Measurements from ENCODE around the gene KCNMB1.
"Not testable (repeated sequence)": the region's sequence is repeated elsewhere in the genome, so short reads cannot be mapped to it uniquely, and the experiment has no call there.

KCNMB1 gene

DNA sequence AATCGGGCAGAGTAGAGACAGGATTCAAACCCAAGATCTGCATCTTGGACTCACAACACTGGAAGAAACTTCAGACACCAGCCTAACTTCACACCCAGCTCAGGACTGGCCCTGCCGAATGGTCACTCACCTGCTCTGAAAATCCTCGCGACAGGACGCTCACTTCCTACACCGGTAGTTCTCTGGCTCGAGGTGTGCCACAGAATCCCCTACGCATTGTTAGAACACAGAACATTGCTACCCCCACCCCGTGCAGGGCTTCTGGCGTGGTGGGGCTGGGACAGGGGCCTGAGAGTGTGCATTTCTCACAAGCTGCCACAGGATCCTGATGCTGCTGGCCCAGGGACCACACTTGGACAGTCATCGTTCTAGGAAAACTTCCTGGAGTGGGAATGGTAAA lies 12.1 kb downstream of the KCNMB1 start:
- DNase-seq (ENCODE audit: low read depth in 2 of 2): no peak

GRCh38 chr5:170376526-170376925 lies 12.6 kb downstream of the KCNMB1 start:
- DNase-seq (ENCODE audit: low read depth in 2 of 2): not testable (repeated sequence)

DNA sequence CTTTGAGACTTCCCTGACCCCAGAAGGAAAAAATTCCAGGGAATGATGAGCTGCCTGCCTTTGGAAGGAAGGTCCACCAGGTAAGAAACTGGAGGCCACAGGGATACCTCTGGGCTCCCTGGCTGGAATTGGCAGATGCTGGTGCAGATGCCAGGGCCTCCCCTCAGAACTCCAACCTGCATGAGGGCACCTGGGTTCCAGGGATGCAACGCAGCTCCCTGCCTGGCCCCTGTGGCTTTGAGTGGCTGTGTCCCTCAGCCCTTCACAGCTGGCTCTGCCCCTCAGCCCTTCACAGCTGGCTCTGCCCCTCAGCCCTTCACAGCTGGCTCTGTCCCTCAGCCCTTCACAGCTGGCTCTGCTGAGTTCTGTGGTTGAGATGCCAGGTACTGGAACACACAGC lies 13.9 kb downstream of the KCNMB1 start:
- DNase-seq (ENCODE audit: low read depth in 2 of 2): no peak

DNA sequence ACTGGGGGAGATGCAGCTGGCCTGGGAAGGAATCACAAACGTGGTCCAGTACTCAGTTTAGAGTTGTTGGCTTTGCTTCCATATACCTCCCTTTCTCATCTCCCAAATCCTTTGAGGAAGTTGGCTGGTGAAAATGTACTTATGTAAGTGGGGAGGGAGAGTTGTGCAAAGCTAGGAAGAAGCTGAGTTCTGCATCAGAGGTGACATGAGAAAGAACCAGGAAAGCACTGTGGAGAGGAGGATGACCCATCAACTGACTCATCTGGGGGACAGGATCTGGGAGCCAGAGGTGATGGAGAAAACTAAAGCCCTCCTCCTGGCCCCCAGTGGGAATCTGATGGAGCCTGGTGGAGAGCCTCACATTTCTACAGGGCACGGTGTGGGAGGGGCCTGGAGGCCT lies 16.2 kb downstream of the KCNMB1 start:
- no peak for DNase-seq (ENCODE audit: low read depth in 2 of 2)

DNA sequence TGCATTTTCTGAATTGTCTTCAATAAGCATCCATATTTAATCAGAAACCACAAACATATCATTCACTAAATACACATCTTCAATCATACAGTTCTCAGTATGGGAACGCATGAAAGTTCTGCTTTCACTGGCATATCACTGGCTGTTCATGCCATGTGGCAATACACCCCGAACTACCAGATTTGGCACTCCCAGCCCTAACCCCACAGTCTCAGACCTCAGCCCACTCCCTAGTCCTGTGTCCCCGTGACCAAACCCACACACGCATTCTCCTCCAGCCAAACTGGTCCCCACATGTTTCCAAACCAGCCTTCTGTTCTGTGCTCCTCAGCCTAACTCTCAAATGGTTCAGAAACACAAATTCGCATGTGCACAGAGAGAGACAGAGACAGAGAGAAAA lies 20.6 kb downstream of the KCNMB1 start:
- DNase-seq (ENCODE audit: low read depth in 2 of 2): no peak

- no peak for DNase-seq (ENCODE audit: low read depth in 2 of 2)
Observed at GRCh38 chr5:170366276-170366675, 22.9 kb downstream of the KCNMB1 start.

DNA sequence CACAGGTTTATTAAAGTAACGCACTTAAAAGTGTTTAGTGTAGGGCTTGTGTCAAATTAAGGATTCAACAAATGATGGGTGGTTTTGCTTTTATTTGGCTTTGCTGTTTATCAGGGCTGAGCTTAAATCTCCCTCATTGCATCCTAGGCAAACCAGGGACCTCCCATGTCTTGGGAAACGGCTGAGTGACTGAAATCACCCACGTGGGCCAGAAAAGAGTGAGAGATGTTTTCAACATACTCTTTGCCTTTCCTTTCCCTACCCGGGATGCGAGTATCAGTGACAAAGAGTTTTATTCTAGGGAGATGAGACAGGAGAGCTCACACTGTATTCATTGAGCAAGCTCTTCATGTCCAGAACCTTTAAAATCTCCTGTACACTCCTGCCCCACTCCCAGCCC lies 23.3 kb downstream of the KCNMB1 start:
- no peak for DNase-seq (ENCODE audit: low read depth in 2 of 2)

DNA sequence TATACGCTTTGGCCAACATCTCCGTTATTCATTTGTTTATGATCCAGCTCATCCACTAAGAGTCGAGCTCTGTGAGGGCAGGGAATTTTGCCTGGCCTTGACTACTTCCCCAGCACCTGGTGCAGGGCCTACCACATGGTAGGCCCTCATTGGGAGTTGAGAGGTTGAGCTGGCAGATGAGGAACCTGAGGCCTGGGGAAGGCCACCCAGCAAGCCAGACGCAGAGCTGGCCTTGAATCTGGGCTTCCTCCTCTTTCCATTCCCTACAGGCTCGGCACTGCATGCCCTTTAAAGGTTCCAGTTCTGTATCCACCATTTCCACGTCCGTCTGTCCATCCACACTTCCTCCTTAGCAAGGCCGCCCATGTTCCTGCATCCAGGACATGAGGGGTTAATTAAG lies 24.2 kb downstream of the KCNMB1 start:
- no peak for DNase-seq (ENCODE audit: low read depth in 2 of 2)

DNA sequence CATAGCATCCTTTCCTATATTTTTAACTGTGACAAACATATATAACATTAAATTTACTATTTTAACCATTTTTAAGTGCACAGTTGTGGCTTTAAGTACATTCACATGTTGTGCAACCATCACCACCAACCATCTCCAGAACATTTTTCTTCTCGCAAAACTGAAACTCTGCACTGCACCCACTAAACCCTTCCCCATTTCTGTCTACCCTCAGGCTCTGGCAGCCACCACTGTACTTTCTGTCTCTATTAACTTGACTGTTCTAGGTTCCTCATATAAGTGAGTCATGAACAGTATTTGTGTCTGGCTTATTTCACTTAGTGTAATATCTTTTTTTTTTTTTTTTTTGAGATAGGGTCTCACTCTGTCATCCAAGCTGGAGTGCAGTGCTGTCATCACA lies 25.5 kb downstream of the KCNMB1 start:
- DNase-seq (ENCODE audit: low read depth in 2 of 2): no peak

DNA sequence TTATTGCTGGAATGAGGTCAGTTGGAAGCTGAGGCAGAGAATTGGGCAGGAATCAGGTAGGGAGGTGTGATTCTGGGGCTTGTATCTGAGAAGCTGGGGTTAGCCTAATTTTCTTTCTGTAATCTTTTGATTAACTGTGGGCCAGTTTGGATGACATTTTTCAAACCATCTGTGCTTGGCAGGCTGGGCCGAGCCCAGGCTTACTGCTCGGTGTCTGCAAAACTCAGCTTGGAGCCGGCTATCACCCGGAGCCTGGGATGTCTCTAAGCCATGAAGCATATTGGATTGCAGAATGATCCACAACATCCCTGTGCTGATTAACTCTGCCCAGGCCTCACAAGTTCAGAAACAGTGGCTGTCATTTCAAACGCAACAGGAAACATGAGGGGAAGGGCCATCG lies 26.5 kb downstream of the KCNMB1 start:
- DNase-seq (ENCODE audit: low read depth in 2 of 2): no peak

GRCh38 chr5:170362102-170362501 lies 27.1 kb downstream of the KCNMB1 start:
- no peak for DNase-seq (ENCODE audit: low read depth in 2 of 2)

GRCh38 chr5:170361616-170362015 lies 27.6 kb downstream of the KCNMB1 start:
- no peak for DNase-seq (ENCODE audit: low read depth in 2 of 2)

GRCh38 chr5:170361116-170361515 lies 28.1 kb downstream of the KCNMB1 start:
- DNase-seq (ENCODE audit: low read depth in 2 of 2): no peak

- DNase-seq (ENCODE audit: low read depth in 2 of 2): no peak
Observed at GRCh38 chr5:170360709-170361108, 28.5 kb downstream of the KCNMB1 start.

GRCh38 chr5:170357955-170358444 lies 31.2 kb downstream of the KCNMB1 start:
- no peak for DNase-seq (ENCODE audit: low read depth in 2 of 2)

- DNase-seq (ENCODE audit: low read depth in 2 of 2): no peak
Observed at GRCh38 chr5:170355601-170356098, 33.5 kb downstream of the KCNMB1 start.

DNA sequence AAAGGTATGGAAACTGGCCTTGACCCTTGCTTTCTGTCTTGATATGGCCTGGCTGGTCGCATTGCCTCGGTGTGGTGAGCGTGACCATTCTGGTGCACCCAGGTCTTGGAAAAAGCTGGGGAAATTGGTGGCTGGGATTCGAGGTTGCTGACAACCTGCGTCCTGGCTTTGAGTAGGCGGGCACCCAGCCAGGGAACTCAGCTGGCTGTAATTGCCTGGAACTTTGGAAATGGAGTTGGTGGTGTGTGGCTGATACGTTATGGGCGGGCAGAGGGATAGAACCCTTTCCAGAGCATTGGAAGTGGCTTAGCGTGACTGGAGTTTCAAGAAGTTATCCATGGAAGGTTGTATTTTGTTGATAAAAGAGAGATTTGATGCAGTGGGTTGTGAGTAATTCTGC lies 35.2 kb downstream of the KCNMB1 start:
- no peak for DNase-seq (ENCODE audit: low read depth in 2 of 2)

DNA sequence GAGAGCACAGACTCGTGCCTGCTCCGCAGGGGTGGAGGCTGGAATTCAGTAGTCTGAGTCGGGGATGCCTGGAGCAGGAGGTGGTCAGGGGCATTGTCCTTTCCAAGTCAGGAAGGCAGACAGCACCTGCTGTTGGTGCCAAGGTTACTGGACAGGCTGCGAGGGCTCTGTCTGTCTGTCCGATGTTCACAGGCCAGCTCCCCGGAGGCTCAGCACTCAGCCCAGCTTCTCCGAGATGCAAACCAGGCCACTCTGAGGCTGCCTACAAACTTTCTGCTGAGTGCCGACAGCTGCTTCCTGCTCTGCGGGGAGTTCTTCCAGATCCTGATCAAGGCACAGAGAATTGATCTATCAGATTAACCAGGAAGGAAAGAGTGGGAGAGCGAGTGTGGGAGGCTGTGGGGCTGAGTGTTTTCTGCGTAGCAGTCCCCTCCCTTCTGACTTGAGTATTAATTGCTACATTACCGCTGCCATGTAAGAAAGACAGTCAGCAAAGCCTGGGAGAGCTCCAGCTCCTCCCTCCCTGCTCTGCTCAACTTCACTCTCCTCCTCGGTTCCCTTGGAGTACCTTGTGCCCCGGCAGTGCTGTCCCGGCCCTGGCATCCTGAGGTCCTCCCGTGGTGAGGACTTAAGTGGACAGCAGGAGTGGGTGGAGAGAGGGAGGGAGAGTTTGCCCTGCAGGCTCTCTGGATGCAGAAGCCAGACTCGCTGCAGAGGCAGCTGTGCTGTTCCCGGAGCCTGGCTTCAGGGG lies 36.0 kb downstream of the KCNMB1 start:
- no peak for DNase-seq (ENCODE audit: low read depth in 2 of 2)

GRCh38 chr5:170348137-170348633 lies 41.0 kb downstream of the KCNMB1 start:
- no peak for DNase-seq (ENCODE audit: low read depth in 2 of 2)

DNA sequence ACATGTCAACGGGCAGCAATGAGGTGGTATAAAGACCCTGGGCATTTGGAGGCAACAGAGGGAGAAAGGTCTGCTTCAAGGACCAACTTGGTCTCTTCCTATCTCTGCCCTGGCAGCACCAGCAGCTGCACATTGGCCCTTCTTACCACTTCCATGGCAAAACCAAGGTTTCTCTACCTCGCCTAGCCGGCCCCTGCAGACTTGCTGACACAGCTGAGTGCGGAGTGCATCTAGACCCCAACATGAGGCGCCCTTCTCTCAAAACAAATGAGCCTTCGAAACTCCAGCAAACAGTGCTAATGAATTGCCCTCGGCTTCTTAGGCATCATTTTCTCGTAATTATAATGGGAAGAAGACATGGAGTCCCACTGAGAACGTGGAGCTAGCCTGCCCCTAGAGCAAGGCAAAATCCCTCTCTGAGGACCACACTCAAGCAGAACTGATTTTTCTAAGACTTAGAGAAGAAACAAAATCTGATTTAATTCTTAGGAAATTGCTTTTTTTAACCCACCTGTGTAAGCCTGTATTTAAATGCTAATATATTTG lies 42.1 kb downstream of the KCNMB1 start:
- DNase-seq (ENCODE audit: low read depth in 2 of 2): no peak

- no peak for DNase-seq (ENCODE audit: low read depth in 2 of 2)
Observed at GRCh38 chr5:170345971-170346370, 43.2 kb downstream of the KCNMB1 start.

- no peak for DNase-seq (ENCODE audit: low read depth in 2 of 2)
Observed at GRCh38 chr5:170343177-170343576, 46.0 kb downstream of the KCNMB1 start.

GRCh38 chr5:170342153-170342725 lies 46.9 kb downstream of the KCNMB1 start:
- no peak for DNase-seq (ENCODE audit: low read depth in 2 of 2)
